Keratinocyte (primary cell): Measurements from ENCODE around the gene CHST8. TPM values are rescaled to one million over a fixed set of nuclear protein-coding genes. Genes with fewer than 3 reads are reported as not detected.

Source experiments
- DNase-seq: peaks from one replicate; pipeline ENCODE4 v3.0.0-alpha.2; 2011; ENCODE audit warnings: low read depth, missing footprints, low spot score
- FAIRE-seq: peaks from 2 replicates; lab custom pipeline; 2011; peaks lifted over from hg19 to GRCh38; lab: Jason Lieb, UNC
- H2AFZ ChIP-seq: 2 replicates; pipeline ENCODE4 v1.6.0; 2012; ENCODE audit warnings: low read length, control low read depth, inconsistent platforms; ENCODE audit not compliant: control insufficient read depth
- H3K27ac ChIP-seq: 2 replicates; pipeline ENCODE4 v1.5.1; 2011; ENCODE audit warnings: low read length; ENCODE audit not compliant: control insufficient read depth, insufficient read depth
- H3K27me3 ChIP-seq: 3 replicates; pipeline ENCODE4 v1.6.0; 2011; ENCODE audit warnings: low read length; ENCODE audit not compliant: control insufficient read depth, insufficient read depth; ENCODE audit errors: extremely low read depth
- H3K36me3 ChIP-seq, 2 experiments: 2 replicates in 1 of 2; 3 replicates in 1 of 2; pipeline ENCODE4 v1.5.1; 2011; ENCODE audit warnings: low read length in 2 of 2, mild to moderate bottlenecking in 1 of 2; ENCODE audit not compliant: control insufficient read depth in 2 of 2, insufficient read depth in 2 of 2; ENCODE audit errors: extremely low read depth in 1 of 2
- H3K4me1 ChIP-seq: 3 replicates; pipeline ENCODE4 v1.5.1; 2011; ENCODE audit warnings: low read length; ENCODE audit not compliant: control insufficient read depth, insufficient read depth; ENCODE audit errors: extremely low read depth
- H3K4me2 ChIP-seq: 3 replicates; pipeline ENCODE4 v1.6.0; 2011; ENCODE audit warnings: low read depth, low read length; ENCODE audit not compliant: control insufficient read depth, insufficient read depth; ENCODE audit errors: extremely low read depth
- H3K4me3 ChIP-seq, 3 experiments: fragments of 200-600 bp in 1 of 3; sonication (generic) in 1 of 3; 2 replicates in 2 of 3; 3 replicates in 1 of 3; pipeline ENCODE4 v1.5.1; 2011 to 2016; ENCODE audit warnings: low read length in 3 of 3, mild to moderate bottlenecking in 3 of 3, control low read depth in 2 of 3, inconsistent platforms in 1 of 3, low read depth in 1 of 3, mixed read lengths in 1 of 3, mixed run types in 1 of 3, moderate library complexity in 1 of 3; ENCODE audit not compliant: control insufficient read depth in 2 of 3, insufficient read depth in 2 of 3; ENCODE audit errors: extremely low read depth in 1 of 3
- H3K79me2 ChIP-seq: 2 replicates; pipeline ENCODE4 v1.6.0; 2012; ENCODE audit warnings: low read length; ENCODE audit not compliant: control insufficient read depth, insufficient read depth
- H3K9ac ChIP-seq: 3 replicates; pipeline ENCODE4 v1.6.0; 2011; ENCODE audit warnings: low read length; ENCODE audit not compliant: control insufficient read depth, insufficient read depth; ENCODE audit errors: extremely low read depth
- H3K9me1 ChIP-seq: 3 replicates; pipeline ENCODE4 v1.6.0; 2011; ENCODE audit warnings: low read length; ENCODE audit not compliant: control insufficient read depth, insufficient read depth; ENCODE audit errors: extremely low read depth
- H3K9me3 ChIP-seq: 2 replicates; pipeline ENCODE4 v1.5.1; 2012; ENCODE audit warnings: low read depth, low read length; ENCODE audit not compliant: control insufficient read depth
- H4K20me1 ChIP-seq: 3 replicates; pipeline ENCODE4 v1.6.0; 2011; ENCODE audit warnings: low read length; ENCODE audit not compliant: control insufficient read depth, insufficient read depth; ENCODE audit errors: extremely low read depth
- CTCF ChIP-seq, 3 experiments: IDR thresholded peaks in 1 of 3; conservative IDR thresholded peaks in 1 of 3; optimal IDR thresholded peaks in 1 of 3; 2 replicates in 2 of 3; 3 replicates in 1 of 3; pipeline versions ENCODE3 to v1.5.1; 2011; ENCODE audit warnings: low read length in 3 of 3, mild to moderate bottlenecking in 3 of 3, moderate library complexity in 2 of 3, control low read depth in 1 of 3, inconsistent platforms in 1 of 3; ENCODE audit not compliant: insufficient read depth in 2 of 3; ENCODE audit errors: extremely low read depth in 1 of 3
- EZH2 ChIP-seq: IDR thresholded peaks from one replicate; pipeline ENCODE4 v1.6.1; 2012; ENCODE audit warnings: inconsistent platforms, mild to moderate bottlenecking, low read length, moderate library complexity
- dilution Hi-C: fragments of 300-500 bp; cut with MboI; formaldehyde crosslinking; loops from one replicate; pipeline ENCODE4 v1.7.0; 2020; ENCODE audit warnings: low sequenced_read_pairs; ENCODE audit not compliant: extremely low pct_ligation_motif_present
- polyA plus RNA-seq, 5 experiments: library from polyadenylated mRNA; depleted of rRNA in 3 of 5; stranded (reverse) in 3 of 5; stranded (forward) in 1 of 5; unstranded in 1 of 5; fragments of >200 nt; gene quantifications; 1 replicate in 1 of 5; 2 replicates in 3 of 5; 3 replicates in 1 of 5; pipeline versions ENCODE4 v1.2.1 to v1.2.3, GENCODE V29; 2011 to 2012; ENCODE audit warnings: missing spikeins in 2 of 5, low read depth in 1 of 5, low replicate concordance in 1 of 5

The CHST8 gene
- polyA plus RNA-seq, 1 donor (not counting 4 experiments of a cell fraction or from before 2014, with no cell fraction given) = not detected

GRCh38 chr19:33689868-33690267, 68.1 kb downstream of the CHST8 start:
- H3K4me3 ChIP-seq = no peak overlapping the region
- no peak overlapping the region for H3K9ac ChIP-seq
- no peaks in the 10 kb centered on the region for H3K36me3 ChIP-seq
- H3K4me2 ChIP-seq = no peak overlapping the region
- no peaks in the 10 kb centered on the region for H4K20me1 ChIP-seq
- H3K9me3 ChIP-seq = no peaks in the 10 kb centered on the region
- H3K9me1 ChIP-seq = no peaks in the 10 kb centered on the region
- H3K27ac ChIP-seq = no peak overlapping the region
- DNase-seq (no peak), FAIRE-seq (no peak)
- H3K27me3 ChIP-seq = peaks cover 2% of the 10 kb centered on the region
- H3K4me1 ChIP-seq = no peaks in the 10 kb centered on the region
- H3K79me2 ChIP-seq = no peaks in the 10 kb centered on the region
- TF ChIP-seq CTCF (optimal IDR thresholded peaks at IDR 0.05 in 1 of 3, IDR thresholded peaks at IDR 0.05 in 1 of 3, conservative IDR thresholded peaks at IDR 0.05 in 1 of 3; ENCODE audit: extremely low read depth in 1 of 3, insufficient read depth in 2 of 3, low read length in 3 of 3) (no peak), EZH2 (no peak)
- dilution Hi-C loops = no loop called here
- H2AFZ ChIP-seq = no peak overlapping the region

GRCh38 chr19:33690378-33691029, 68.8 kb downstream of the CHST8 start:
- H3K9me1 ChIP-seq = no peaks in the 10 kb centered on the region
- no peaks in the 10 kb centered on the region for H3K9me3 ChIP-seq
- H4K20me1 ChIP-seq = no peaks in the 10 kb centered on the region
- dilution Hi-C loops = no loop called here
- H3K4me1 ChIP-seq = no peaks in the 10 kb centered on the region
- DNase-seq (no peak), FAIRE-seq (no peak)
- no peak overlapping the region for H3K27ac ChIP-seq
- no peaks in the 10 kb centered on the region for H3K27me3 ChIP-seq
- no peak overlapping the region for H3K9ac ChIP-seq
- TF ChIP-seq EZH2 (no peak), CTCF (optimal IDR thresholded peaks at IDR 0.05 in 1 of 3, IDR thresholded peaks at IDR 0.05 in 1 of 3, conservative IDR thresholded peaks at IDR 0.05 in 1 of 3; ENCODE audit: extremely low read depth in 1 of 3, insufficient read depth in 2 of 3, low read length in 3 of 3) (no peak)
- H2AFZ ChIP-seq = no peak overlapping the region
- no peaks in the 10 kb centered on the region for H3K36me3 ChIP-seq
- H3K4me3 ChIP-seq = no peak overlapping the region
- no peak overlapping the region for H3K4me2 ChIP-seq
- no peaks in the 10 kb centered on the region for H3K79me2 ChIP-seq
